ENCODE results near the gene UGT1A7.

UGT1A7 gene

DNA sequence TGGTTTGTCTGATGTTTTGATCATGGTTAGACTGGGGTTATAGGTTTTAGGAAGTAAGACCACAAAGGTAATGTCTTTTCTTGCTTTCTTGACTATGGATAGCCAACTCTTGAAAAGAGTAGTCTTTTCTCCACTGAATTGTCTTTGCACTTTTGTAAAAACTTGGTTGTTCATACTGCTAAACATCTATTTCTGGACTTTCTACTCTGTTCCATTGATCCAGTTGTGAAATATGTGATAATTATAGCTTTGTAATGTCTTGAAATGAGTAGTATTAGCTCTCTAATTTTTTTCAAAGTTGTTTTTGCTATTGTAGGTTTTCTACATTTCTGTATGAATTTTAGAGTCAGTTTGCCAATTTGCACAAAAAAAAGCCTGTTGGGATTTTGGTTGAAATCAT, 23.1 kb upstream of the UGT1A7 start:
- ATAC-seq (ENCODE audit: insufficient read depth, low read depth) = no peak

DNA sequence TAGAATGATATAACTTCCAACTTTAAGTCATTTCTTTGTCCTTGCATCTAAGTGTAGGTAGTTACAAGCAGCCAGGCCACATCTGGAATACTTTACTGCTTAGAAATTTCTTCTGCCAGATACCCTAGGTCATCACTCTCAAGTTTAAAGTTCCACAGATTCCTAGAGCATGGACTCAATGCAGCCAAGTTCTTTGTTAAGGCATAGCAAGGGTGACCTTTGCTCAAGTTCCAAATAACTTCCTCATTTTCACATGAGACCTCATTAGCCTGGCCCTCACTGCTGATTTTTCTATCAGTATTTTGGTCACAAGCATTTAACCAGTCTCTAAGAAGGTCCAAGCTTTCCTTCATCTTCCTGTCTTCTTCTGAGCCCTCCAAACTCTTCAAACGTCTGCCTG, 17.8 kb upstream of the UGT1A7 start:
- no peak overlapping the region for H3K9ac ChIP-seq (ENCODE audit: low read depth, low read length)
- no peak overlapping the region for H3K4me2 ChIP-seq (ENCODE audit: insufficient read depth, low read length)
- no peaks in the 10 kb centered on the region for H3K4me1 ChIP-seq (ENCODE audit: insufficient read depth, low read length)
- H3K36me3 ChIP-seq (ENCODE audit: insufficient read depth, low read length) = no peaks in the 10 kb centered on the region
- H3K27me3 ChIP-seq (ENCODE audit: insufficient read depth, low read length, poor library complexity) = peaks cover 15% of the 10 kb centered on the region
- H2AFZ ChIP-seq (ENCODE audit: low read depth, low read length) = no peak overlapping the region
- TF ChIP-seq CTCF (IDR thresholded peaks at IDR 0.05; ENCODE audit: borderline replicate concordance, extremely low read depth, low read length, poor library complexity, severe bottlenecking) = no peak
- TF ChIP-seq EZH2 (IDR thresholded peaks at IDR 0.05; ENCODE audit: borderline replicate concordance, low read depth, low read length, severe bottlenecking) = no peak
- no peak overlapping the region for H3K27ac ChIP-seq (ENCODE audit: low read length)
- H3K9me3 ChIP-seq (ENCODE audit: insufficient read depth, low read length, severe bottlenecking) = no peaks in the 10 kb centered on the region
- H3K4me3 ChIP-seq (ENCODE audit: low read depth in 1 of 2, low read length in 2 of 2) = no peak overlapping the region
- ATAC-seq (ENCODE audit: insufficient read depth, low read depth) (no peak), DNase-seq (no peak)
- no peaks in the 10 kb centered on the region for H4K20me1 ChIP-seq (ENCODE audit: insufficient read depth, low read length)
- no peaks in the 10 kb centered on the region for H3K79me2 ChIP-seq (ENCODE audit: insufficient read depth, low read length)

More for the DNA sequence above, 23.1 kb upstream of the UGT1A7 start:
- H3K4me2 ChIP-seq (ENCODE audit: insufficient read depth, low read length) = no peak overlapping the region
- no peaks in the 10 kb centered on the region for H3K9me3 ChIP-seq (ENCODE audit: insufficient read depth, low read length, severe bottlenecking)
- H3K9ac ChIP-seq (ENCODE audit: low read depth, low read length) = no peak overlapping the region
- no peaks in the 10 kb centered on the region for H3K79me2 ChIP-seq (ENCODE audit: insufficient read depth, low read length)
- H2AFZ ChIP-seq (ENCODE audit: low read depth, low read length) = no peak overlapping the region
- H4K20me1 ChIP-seq (ENCODE audit: insufficient read depth, low read length) = no peaks in the 10 kb centered on the region
- TF ChIP-seq CTCF (IDR thresholded peaks at IDR 0.05; ENCODE audit: borderline replicate concordance, extremely low read depth, low read length, poor library complexity, severe bottlenecking) = no peak
- TF ChIP-seq EZH2 (IDR thresholded peaks at IDR 0.05; ENCODE audit: borderline replicate concordance, low read depth, low read length, severe bottlenecking) = no peak
- DNase-seq = no peak
- no peaks in the 10 kb centered on the region for H3K4me1 ChIP-seq (ENCODE audit: insufficient read depth, low read length)
- peaks cover 19% of the 10 kb centered on the region for H3K27me3 ChIP-seq (ENCODE audit: insufficient read depth, low read length, poor library complexity)
- H3K36me3 ChIP-seq (ENCODE audit: insufficient read depth, low read length) = no peaks in the 10 kb centered on the region
- H3K4me3 ChIP-seq (ENCODE audit: low read depth in 1 of 2, low read length in 2 of 2) = no peak overlapping the region
- no peak overlapping the region for H3K27ac ChIP-seq (ENCODE audit: low read length)

GRCh38 chr2:233668605-233669260, 13.0 kb upstream of the UGT1A7 start:
- H3K4me2 ChIP-seq (ENCODE audit: insufficient read depth, low read length) = no peak overlapping the region
- no peak overlapping the region for H3K27ac ChIP-seq (ENCODE audit: low read length)
- DNase-seq (no peak), ATAC-seq (ENCODE audit: insufficient read depth, low read depth) (no peak)
- peaks cover 6% of the 10 kb centered on the region for H3K27me3 ChIP-seq (ENCODE audit: insufficient read depth, low read length, poor library complexity)
- H3K9ac ChIP-seq (ENCODE audit: low read depth, low read length) = no peak overlapping the region
- TF ChIP-seq EZH2 (IDR thresholded peaks at IDR 0.05; ENCODE audit: borderline replicate concordance, low read depth, low read length, severe bottlenecking) = no peak
- no peak for TF ChIP-seq CTCF (IDR thresholded peaks at IDR 0.05; ENCODE audit: borderline replicate concordance, extremely low read depth, low read length, poor library complexity, severe bottlenecking)
- no peak overlapping the region for H2AFZ ChIP-seq (ENCODE audit: low read depth, low read length)
- no peaks in the 10 kb centered on the region for H3K36me3 ChIP-seq (ENCODE audit: insufficient read depth, low read length)
- no peaks in the 10 kb centered on the region for H4K20me1 ChIP-seq (ENCODE audit: insufficient read depth, low read length)
- H3K4me1 ChIP-seq (ENCODE audit: insufficient read depth, low read length) = no peaks in the 10 kb centered on the region
- H3K9me3 ChIP-seq (ENCODE audit: insufficient read depth, low read length, severe bottlenecking) = no peaks in the 10 kb centered on the region
- no peak overlapping the region for H3K4me3 ChIP-seq (ENCODE audit: low read depth in 1 of 2, low read length in 2 of 2)
- H3K79me2 ChIP-seq (ENCODE audit: insufficient read depth, low read length) = no peaks in the 10 kb centered on the region

All from DND-41 (cell line).